HCT116 (cell line): Measurements from ENCODE around the gene IFITM1.

Experiments
- CBX3 ChIP-seq: IDR thresholded peaks from 2 replicates; pipeline ENCODE4 v1.6.1; 2012; ENCODE audit warnings: low read depth
- CEBPB ChIP-seq: IDR thresholded peaks from 2 replicates; pipeline ENCODE4 v1.6.1; 2012; ENCODE audit warnings: low read depth
- CTCF ChIP-seq, 3 experiments: fragments of 200-600 bp in 1 of 3; sonication (generic) in 1 of 3; IDR thresholded peaks in 2 of 3; conservative IDR thresholded peaks in 1 of 3; 2 replicates each; pipeline ENCODE4 v1.5.1; 2012 to 2017; ENCODE audit warnings: low read depth in 2 of 3, low read length in 2 of 3, antibody characterized with exemption in 1 of 3, borderline replicate concordance in 1 of 3, control low read depth in 1 of 3, mild to moderate bottlenecking in 1 of 3, mixed read lengths in 1 of 3, mixed run types in 1 of 3, moderate library complexity in 1 of 3; ENCODE audit not compliant: insufficient read depth in 1 of 3
- EZH2 ChIP-seq: fragments of 200-600 bp; sonication (generic); IDR thresholded peaks from 2 replicates; pipeline ENCODE4 v1.6.1; 2017; ENCODE audit warnings: antibody characterized with exemption, mixed run types
- EZH2phosphoT487 ChIP-seq: fragments of 200-600 bp; IDR thresholded peaks from 2 replicates; pipeline ENCODE4 v1.6.1; 2018; ENCODE audit warnings: antibody characterized with exemption, borderline replicate concordance
- MAX ChIP-seq: IDR thresholded peaks from 2 replicates; pipeline ENCODE4 v1.6.1; 2012
- POLR2A ChIP-seq: IDR thresholded peaks from 2 replicates; pipeline ENCODE4 v1.7.0; 2011; ENCODE audit warnings: borderline replicate concordance; ENCODE audit not compliant: insufficient read depth, insufficient read length; ENCODE audit errors: extremely low read depth
- POLR2AphosphoS5 ChIP-seq: IDR thresholded peaks from 2 replicates; pipeline ENCODE4 v1.6.1; 2011; ENCODE audit warnings: mild to moderate bottlenecking, low read depth, low read length, moderate library complexity
- RAD21 ChIP-seq: IDR thresholded peaks from 2 replicates; pipeline ENCODE4 v1.6.1; 2012; ENCODE audit warnings: low read depth, mild to moderate bottlenecking
- REST ChIP-seq: IDR thresholded peaks from 2 replicates; pipeline ENCODE4 v1.6.1; 2012; ENCODE audit warnings: low read depth
- SIN3A ChIP-seq: IDR thresholded peaks from 2 replicates; pipeline ENCODE4 v1.6.1; 2012; ENCODE audit warnings: low read depth
- SP1 ChIP-seq: IDR thresholded peaks from 2 replicates; pipeline ENCODE4 v1.6.1; 2012; ENCODE audit warnings: low read depth
- SRF ChIP-seq: IDR thresholded peaks from 2 replicates; pipeline ENCODE4 v1.6.1; 2012; ENCODE audit warnings: low read depth
- YY1 ChIP-seq: IDR thresholded peaks from 2 replicates; pipeline ENCODE4 v1.6.1; 2011; ENCODE audit warnings: low read length, low read depth, moderate library complexity, mild to moderate bottlenecking; ENCODE audit not compliant: insufficient replicate concordance; ENCODE audit errors: extremely low read depth

GRCh38 chr11:357582-357981 is 43.7 kb downstream of the IFITM1 start:
- TF ChIP-seq CTCF (IDR thresholded peaks at IDR 0.05 in 2 of 3, conservative IDR thresholded peaks at IDR 0.05 in 1 of 3; ENCODE audit: borderline replicate concordance in 1 of 3, insufficient read depth in 1 of 3, low read depth in 2 of 3, low read length in 2 of 3) (no peak), REST (no peak), SRF (no peak), RAD21 (no peak), SP1 (no peak), POLR2AphosphoS5 (no peak), POLR2A (no peak), EZH2phosphoT487 (no peak), EZH2 (no peak), CEBPB (no peak), MAX (no peak), SIN3A (no peak), YY1 (no peak), CBX3 (no peak)
